NCI-H2081 treated with DMSO at 0.1 percent for 48 hours (cell line): ENCODE data around the gene SKI.
"Not testable (repeated sequence)": the region's sequence is repeated elsewhere in the genome, so short reads cannot be mapped to it uniquely, and the experiment has no call there.

ENCODE experiments used
- DNase-seq: peaks from one replicate; lab custom pipeline; 2025; lab: John Stamatoyannopoulos, UW

Gene SKI

DNA sequence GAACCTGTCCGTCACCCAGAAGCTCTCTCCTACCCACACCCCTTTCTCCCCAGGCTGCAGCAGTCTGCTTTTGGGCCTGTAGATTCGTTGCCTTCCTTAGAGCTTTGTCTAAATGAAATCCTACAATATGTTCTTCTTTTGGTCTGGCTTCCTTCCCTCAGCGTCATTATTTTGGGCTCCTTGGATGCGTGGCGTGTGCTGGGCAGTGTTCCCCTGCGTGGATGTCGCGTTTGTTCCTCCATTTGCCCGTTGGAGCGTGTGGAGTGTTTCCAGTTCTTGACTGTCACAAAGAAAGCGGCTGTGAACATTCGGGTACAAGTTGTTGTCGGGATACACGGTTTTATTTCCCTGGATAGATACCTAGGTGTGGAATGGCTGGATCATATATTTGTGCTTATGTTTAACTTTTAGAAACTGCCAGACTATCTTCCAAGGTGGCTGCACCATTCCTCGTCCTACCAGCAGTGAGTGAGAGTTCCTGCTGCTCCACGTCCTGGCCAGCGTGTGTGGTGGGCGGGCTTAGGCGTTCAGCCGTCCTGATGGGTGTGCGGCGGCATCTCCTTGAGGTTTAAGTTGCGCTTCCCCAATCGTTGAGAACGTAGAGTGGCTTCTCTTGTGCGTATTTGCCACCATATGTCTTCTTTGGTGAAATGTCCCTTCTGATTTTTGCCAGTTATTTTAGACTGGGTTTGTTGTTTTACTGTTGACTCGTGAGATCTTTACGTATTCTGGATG is 31.7 kb downstream of the SKI start:
- no peak for DNase-seq

DNA sequence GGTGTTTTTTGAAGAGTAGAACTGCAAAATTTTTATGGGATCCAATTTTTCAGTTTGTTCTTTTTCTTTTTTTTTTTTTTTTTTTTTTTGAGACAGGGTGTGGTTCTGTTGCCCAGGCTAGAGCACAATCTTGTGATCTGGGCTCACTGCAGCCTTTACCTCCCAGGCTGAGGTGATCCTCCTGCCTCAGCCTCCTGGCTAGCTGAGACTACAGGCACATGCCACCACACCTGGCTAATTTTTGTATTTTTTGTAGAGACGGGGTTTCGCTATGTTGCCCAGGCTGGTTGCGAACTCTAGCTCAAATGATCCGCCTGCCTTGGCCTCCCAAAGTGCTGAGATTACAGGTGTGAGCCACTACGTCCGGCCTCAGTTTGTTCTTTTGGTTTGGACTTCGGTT is 32.4 kb downstream of the SKI start:
- DNase-seq: not testable (repeated sequence)

DNA sequence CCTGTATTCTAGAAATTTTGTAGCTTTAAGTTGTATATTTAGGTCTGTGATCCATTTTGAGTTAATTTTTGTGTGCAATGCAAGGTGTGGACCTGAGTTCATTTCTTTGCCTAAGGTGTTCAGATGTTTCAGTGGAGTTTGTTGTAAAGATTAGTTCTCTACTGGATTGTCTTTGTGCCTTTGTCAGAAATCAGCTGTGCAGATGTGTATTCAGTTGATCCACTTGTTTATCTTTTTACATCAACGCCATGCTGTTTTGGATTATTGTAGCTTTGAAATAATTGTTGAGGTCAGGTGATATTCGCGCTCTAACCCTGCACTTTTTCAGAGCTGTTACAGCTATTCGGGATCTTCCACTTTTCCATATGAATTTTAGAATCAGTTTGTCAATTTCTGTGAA is 32.8 kb downstream of the SKI start:
- DNase-seq: no peak

DNA sequence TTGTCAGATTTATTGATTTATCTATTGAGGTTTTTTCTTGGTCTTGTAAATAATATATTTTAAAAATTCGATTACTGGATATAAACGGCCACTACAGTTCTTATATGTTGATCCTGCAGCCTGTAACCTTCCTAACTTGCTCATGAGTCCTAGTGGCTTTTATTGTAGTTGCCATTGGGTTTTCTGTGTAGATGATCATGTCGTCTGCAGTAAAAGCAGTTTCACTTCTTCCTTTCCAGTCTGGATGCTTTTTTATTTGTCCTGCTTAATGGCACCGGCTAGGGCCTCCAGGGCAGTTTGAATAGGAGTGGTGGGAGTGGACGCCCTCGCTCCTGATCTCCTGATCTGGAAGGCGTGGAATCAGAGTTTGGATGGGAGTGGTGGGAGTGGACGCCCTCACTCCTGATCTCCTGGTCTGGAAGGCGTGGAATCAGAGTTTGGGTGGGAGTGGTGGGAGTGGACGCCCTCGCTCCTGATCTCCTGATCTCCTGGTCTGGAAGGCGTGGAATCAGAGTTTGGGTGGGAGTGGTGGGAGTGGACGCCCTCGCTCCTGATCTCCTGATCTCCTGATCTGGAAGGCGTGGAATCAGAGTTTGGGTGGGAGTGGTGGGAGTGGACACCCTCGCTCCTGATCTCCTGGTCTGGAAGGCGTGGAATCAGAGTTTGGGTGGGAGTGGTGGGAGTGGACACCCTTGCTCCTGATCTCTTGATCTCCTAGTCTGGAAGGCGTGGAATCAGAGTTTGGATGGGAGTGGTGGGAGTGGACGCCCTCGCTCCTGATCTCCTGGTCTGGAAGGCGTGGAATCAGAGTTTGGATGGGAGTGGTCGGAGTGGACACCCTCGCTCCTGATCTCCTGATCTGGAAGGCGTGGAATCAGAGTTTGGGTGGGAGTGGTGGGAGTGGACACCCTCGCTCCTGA is 33.6 kb downstream of the SKI start:
- not testable (repeated sequence) for DNase-seq

DNA sequence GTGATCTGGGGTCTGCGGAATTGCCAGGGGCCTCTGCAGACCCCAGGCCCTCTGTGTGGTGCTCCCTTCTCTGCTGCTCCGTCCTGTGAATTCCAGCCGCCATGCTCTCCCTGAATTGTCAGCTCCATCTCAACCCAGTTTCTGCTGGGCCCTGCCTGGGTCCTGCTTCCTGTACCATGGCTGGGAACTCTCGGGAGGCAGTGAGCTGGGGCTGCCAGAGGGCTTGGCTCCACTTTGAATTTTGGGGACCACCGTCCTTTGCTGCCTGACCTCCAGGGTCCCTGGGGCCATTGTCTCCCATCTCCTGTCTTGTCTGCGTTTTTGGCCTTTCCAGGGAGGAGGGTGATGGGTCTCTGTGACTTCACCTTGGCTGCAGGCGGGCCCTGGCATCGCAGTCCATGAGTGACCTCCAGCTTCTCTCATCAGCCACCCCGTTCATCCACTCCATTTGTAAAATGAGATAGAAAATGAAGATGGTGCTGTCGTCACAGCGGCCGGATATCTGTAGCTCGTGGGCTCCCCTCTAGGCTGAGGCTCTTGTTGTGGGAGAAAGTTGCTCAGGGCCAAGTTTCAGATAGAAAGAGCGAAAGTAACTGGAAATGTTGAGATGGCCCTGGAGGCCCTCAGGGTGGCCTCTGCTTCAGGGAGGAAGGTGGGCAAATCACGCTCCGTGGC is 38.3 kb downstream of the SKI start:
- DNase-seq: no peak

DNA sequence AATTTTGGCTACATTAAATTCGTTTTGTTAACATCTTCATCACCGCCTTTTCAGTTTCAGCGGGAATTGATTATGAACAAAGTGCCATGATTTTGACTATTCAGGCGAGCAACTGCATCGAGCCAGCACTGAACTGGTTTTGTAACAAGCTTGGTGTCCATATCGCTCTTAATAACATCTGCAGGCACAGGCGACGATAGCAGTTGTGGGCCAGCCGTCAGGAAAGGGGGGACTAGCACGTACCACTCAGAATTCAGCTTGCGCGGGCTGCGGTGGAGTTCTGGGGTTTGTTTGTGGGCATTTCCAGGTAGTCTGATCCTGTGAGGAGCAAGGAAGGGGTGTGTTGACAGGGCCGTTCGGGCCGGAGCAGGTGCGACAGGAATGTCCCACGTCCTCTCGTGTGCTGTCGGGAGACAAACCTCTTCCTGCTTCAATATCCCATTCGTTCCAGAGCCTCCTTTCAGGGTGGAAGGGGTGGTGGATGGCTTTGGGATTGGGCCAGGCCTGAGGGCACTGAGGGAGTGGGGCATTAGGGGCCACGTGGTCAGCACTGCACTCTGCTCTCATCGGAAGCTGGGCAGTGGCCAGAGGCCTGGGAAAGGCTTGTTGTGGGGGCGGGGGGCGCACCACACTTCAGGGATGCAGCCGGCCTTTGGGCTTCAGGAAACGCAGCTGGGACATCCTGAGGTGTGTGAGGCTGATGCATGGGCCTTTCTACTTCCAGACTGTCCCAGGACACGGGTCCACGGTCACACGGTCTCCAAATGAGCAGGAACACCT is 39.1 kb downstream of the SKI start:
- no peak for DNase-seq

DNA sequence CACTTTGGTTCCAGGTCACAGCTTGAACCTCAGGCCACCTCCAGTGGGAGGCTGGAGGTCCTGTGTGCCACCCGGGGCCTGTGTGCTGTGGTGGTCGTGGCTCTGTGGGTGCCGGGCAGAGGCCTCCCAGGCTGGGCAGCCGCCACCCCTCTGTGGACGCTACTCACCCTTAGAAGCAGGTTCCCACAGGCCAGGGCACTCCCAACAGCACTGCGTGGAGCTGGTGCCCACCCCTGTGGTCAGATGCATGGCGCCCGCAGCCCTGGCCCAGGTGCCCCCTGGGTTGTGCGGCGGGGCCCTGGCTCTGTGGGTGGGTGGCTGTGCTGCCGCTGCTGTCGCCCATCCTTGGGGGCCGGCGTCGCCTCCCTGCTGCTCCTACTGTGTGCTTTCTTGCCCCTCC is 39.7 kb downstream of the SKI start:
- DNase-seq: no peak

DNA sequence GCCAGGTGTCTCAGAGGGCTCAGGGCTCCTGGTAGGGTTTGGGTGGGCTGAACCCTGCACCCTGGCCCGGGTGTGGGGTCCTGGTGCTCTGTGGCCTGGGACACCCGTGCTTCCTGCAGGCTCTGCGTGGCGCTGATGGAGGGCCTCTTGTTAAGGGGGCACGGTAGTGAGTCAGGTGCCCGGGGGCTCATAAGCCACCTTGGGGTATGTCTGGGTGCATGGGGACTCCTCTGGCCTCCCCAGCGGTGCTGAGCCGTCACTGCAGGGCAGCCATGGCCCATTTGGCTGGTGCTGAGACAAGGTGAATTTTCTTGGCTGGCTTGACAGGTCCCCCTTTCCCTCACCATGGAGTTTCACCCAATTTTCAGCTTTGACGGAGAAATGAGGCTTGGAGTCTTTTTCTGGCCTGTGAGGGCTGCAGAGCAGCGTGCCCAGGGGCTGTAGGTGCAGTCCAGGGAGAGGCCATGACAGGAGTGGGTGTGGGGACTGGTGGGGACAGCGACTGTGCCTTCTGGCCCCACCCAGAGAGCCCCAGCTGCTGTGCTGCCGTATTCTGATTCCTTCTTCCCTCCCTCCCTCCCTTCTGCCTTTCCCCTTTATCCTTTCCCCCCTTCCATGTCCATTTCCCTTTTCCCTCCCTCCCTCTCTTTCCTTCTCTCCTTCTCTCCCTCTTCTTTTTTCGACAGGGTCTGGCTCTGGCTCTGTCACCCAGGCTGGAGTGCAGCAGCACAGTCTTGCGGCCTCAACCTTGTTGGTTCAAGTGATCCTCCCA is 40.4 kb downstream of the SKI start:
- DNase-seq: no peak

DNA sequence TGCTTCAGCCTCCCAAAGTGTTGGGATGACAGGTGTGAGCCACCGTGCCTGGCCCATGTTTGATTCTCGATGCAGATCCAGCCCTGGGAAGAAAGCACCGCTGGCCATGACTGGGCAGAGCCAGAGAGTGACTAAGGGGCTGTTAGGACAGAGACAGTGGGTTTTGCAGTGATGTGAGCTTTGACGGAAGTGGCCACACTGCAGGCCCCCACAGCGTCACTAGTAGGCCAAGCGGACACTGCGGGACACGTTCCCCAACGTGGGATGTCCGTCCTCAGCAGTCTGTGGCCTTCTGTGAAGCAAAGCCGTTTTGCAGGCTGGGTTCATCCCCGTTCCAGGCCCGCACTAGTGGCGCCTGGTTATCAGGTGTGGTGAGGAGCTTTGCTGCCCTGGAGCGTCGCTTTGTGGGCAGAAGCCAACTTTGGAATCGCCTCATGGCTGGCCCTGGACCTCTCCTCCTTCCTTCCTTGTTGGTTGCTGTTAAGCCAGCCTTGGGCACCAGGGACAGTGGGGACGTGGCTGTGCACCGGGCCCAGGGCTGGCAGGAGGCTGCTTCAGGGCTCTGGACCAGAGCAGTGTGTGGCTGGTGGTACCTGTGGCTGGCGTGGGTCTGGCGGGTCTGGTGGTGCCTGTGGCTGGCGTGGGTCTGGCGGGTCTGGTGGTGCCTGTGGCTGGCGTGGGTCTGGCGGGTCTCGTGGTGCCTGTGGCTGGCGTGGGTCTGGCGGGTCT is 41.2 kb downstream of the SKI start:
- DNase-seq: no peak

DNA sequence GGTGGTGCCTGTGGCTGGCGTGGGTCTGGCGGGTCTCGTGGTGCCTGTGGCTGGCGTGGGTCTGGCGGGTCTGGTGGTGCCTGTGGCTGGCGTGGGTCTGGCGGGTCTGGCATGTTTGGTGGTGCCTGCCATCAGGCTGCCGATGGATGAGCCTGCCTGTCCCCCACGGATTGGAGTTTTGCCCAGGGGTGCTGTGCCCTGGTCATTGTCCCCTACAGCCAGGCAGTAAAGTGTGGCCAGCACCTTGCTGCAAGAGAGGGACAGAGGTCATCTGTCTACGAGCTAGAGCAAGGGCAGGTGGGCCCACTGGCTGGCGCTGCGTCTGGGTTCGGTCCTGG is 41.8 kb downstream of the SKI start:
- no peak for DNase-seq

DNA sequence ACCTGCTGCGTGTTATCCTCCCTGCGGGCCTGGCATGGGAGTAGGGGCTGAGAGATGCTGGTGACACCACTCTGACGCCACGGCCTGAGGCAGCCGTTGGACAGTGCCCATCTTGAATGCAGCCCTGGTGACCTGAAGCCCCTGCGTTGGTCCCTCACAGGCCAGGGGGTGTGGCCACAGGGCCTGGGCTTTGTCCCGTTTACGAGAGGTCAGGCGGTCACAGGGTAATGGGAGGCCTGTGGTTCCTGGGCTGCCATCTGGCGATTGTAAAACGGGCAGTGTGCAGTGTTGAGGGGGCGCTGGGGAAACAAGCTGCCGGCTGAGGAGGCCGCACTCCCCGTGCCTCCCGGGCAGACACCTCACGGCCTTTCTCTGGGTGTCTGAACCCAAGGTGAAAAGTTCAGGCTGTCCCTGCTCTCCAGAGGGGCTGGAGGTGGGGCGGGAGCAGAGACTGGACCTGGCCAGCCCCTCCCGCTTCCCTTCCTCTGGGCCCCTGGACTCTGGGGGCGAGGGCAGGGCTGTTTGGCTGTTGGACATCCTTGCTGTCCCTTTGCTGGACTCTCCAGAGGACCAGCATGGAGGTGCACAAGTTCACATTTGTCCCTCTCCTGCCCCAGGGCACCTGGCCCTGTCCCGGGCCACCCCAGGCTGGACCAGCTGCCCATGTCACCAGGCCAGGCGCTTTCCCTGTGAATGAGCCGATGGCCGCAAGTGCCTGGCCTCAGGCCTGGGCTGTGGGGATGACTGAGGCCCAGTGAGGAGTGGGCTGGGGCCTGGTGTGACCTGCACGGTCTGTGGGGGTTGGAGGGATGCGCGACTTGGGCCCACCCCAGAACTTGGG is 42.4 kb downstream of the SKI start:
- DNase-seq: no peak

DNA sequence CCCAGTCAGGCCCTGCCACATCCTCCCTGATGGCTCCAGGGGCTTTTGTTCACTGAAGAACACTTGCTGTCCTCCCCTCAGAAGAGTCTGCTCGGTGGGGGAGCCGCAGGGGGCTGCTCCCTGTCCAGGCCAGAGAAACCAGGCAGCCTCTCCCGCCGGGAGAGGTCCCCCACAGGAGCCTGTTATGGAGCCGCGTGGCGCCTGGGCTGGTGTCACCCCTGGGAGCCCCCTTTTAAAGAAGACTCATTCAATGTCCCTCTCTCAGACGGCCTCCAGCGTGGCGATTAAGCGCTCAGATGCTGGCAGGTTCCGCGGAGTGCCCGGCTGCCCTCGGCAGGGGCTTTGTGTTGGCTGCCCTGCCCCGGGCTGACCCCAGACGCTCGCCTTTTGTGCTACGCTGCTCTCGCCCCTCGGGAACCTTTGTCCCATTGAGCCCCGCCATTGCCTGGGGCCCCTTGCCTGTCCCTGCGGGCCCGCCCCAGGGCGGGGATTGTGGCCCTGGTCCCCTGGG is 43.1 kb downstream of the SKI start:
- no peak for DNase-seq

DNA sequence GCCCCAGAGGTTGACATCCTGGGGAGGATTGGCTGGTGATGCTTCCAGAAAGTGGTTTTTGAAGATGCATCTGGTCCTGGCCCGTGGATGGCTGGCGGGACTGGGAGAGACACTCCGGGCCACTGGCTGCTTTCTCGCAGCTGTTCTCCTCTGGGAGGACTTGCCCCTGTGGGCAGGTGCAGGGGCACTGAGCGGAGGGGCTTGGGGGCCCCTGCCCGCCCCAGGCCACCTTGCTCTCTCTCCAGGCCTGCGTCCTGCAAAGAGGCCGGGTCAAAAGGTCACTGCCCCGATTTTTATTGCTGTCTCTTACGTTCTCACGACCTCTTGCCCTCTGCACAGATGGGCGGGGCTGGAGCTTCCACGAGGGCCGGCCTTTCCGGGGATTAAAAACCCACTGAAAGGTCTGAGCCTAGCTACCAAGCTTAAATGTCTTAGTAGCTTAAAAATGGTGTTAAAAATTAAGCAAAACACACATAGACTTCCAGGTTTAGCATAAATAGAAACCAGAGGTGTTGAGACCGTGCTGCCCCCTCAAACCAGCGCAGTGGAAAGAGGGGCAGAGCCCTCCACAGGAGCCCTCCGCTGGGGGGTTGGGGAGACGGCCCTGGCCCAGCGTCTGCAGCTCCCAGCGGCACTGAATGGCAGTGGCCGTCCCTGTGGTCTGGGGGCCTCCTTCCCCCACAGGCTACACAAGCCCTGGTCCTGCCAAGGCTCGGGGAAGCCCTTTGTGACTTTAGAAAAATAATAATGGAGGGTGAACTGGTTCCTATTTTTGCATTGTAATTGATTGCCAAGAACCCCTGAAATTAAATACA is 43.9 kb downstream of the SKI start:
- no peak for DNase-seq

DNA sequence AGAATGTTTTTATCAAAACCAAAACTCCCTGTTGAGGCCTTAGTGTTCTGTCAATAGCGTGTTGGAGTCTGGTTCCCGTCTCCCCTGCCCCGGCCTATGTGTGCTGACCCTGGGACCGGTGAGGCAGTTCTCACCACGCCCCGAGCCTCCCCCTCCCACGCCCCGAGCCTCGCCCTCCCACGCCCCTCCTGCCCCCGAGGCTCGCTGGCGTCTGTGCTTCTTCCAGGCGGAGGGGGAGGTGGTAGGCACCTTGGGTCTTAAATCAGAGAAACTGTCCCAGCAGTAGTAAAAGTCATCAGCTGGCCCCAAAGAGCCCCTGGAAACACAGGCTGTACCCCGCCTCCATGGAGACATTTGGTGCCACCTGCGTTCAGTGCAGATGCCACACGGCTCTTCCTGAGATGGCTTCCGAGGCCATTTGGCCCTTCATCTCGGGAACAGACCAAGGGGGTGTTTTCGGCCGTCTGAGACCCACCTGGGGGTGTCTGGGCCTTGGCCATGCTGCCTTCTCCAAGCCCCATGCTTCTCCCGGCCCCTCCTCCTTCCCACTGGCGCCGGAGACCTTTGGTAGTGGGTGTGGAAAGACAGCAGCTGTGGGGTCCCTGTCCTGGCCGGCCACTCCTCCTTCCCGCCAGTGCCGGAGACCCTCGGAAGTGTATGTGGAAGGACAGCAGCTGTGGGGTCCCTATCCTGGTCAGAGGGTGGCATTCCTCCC is 44.7 kb downstream of the SKI start:
- no peak for DNase-seq

DNA sequence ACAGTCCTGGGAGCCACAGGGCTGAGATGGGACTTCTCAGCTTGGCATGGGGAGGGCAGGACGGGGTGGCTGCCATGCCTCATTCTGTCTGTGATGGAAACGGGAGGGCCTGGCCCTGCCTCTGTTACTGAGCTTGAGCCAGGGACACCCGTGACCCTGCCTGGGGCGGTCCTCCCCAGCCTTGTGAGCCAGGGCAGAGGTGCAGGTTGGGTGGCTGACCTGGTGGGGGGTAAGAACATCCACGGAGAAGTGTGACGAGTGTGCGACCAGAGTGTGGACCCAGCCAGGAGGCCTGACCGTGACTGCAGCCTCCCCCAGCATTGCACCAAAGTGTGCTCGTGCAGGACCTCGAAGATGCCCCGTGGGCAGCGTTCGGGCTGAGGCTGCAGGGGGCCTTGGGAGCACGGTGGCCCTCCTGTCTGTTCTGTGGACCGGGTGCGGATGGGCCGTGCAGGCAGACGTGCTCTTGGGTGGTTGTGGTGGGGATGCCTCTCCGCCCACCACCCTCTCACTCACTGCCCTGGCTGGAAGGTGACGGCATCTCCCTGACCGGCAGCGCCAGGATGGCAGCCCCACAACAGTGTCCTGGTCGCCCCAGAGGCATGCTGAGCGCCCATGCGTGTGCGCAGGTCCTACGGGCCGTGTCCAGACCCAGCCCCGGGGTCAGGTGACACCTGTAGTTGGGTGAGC is 45.4 kb downstream of the SKI start:
- no peak for DNase-seq

DNA sequence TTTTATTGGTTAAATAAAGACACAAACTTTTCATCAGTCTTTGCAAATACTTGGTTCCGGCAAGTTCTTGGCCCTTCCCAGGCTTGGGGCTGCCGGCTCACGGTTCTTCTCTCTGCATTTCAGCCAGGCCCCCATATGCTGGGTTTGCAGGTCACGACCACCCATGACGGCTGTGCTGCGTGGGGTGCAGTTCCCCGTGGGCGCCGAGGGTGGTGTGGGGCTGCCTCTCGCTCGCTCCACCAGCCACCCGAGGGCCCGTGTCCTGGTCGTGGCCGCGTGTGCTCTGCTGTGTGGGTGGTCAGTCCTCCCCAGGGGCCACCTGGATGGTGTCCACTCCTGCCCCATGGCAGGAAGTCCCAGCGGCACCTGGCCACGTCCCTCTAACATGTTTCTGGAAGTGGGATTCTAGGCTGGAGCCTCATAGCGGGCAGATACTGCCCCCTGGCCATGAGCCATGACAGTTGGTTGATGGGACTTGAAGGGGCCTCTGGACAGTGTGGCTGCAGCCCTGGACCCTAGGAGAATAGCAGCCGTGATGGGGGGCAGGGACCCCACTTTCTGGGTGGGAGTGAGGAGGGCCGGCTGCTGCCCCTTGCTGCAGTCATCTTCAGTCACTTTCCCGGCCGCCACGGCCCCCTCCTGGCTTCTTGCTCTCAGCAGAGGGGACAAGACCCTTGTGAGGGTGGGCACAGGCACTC is 46.3 kb downstream of the SKI start:
- DNase-seq: no peak
